AG20443 (cell line): ENCODE data around the gene PRR5L.
A peak's percentile ranks its signal among the peaks of the same experiment; 100 is the strongest.

Experiments
- DNase-seq: peaks from one replicate; pipeline ENCODE4 v3.0.0; 2012; ENCODE audit warnings: low spot score, mixed read lengths

Gene PRR5L

DNA sequence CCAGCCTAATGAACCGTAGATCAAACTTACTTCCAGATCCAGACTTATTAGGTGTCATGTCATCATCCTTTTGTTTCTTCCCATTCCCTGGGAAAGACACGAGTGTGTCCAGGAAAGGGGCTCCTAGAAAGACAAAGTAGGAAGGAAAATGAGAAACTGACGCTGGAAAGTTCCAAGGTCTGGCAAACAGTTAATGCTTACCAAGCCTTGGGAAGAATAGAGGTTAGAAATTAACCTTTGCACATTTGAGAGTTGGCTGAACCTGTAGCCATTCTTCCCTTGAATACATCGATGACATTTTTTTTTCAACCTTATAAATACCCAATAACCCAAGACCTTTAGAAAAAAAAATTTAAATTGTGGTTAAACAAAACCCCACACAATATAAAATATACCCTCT, 136.7 kb downstream of the PRR5L start:
- DNase-seq = no peak

DNA sequence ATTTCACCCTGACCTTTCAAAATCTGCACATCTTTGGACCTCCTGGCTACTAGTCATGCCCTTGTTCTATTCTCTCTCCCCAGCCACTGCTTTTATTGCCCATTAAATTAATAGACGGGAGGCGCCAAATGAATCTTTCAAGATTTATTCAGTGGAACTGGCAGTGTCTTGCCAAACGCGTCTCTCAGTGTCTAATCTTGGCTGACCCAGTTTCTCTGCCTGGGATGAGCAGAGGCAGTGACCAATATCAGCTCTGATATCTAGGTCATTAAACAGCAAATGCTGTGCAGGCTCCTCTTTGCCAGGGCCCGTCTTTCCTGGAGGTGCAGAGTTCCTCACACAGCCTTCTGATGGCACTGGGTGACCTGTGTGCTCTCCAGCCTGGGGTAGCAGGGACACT, 140.0 kb downstream of the PRR5L start:
- no peak for DNase-seq

DNA sequence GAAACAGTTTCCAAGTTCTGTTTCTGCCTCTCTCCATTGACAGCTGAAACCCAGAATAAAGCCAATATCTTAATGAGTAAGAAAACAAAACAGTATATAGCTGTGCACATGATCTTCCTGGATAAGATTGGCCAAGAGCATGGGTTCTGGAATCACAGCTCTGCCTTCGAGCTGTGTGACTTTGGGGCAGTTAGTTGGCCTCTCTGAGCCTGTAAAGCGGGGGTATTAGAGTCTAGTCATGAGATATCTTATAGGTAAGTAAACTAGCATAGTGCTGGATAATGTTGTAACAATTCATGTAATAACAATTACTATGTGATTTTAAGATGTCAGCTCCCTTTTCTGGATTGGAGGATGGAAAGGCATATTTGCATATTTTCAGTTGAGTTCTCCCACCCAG, 140.5 kb downstream of the PRR5L start:
- no peak for DNase-seq

DNA sequence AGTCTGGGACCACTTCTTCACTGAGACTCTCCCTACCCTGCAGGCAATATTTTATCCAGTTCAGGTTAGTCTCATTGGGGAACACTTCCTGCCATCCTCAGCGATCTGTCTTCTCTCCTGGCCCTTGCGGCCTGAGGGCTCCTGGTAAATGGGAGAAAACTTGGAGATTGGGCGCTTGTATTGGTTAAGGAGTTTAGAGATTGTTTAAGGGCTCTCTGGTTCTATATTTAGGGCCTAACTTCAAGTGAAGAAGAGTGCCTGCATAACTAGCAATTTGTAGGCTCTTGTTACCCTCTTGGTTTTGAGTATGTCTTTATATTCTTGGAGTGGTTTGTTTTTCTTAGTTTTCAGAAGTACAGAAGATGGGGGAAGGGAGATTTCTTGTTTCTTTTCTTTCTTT, 141.3 kb downstream of the PRR5L start:
- DNase-seq = no peak

DNA sequence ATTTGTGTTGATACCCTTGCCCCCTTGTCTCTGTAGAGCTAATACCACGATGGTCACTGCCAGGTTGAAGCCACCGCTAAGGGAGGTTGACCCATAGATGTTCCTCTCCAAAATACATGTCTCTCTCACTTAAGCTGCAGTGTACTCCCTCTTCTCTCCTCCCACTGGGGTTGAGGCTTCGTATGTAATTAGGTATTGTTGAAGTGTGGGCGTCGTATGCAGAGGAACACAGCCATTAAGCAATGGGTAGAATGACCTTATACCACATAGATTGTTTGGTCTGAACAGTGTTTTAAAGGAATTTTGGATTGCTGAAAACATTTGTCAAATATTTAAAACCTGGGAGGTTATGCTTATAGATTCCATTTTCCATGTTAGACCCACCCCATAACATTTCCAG, 142.0 kb downstream of the PRR5L start:
- no peak for DNase-seq

DNA sequence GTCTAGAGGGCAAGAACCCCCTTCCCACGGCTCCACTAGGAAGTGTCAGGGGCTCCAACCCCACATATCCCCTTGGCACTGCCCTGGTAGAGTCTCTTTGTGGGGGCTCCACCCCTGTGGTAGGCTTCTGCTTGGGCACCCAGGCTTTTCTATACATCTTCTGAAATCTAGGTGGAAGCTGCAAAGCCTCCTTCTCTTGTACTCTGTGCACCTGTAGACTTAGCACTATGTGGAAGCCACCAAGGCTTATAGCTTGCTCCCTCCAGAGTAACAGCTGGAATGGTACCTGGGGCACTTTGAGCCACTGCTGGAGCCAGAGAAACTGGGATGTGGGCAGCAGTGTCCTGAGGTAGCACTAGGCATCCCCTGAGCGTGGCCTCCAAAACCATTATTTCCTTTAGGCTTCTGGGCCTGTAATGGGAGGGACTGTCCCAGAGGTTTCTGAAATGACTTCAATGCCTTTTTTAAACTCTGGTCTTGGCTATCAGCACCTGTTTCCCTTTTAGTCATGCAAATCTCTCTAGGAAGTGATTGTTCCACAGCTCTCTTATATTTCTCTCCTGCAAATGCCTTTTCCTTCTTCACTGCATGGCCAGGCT, 145.6 kb downstream of the PRR5L start:
- DNase-seq = no peak

DNA sequence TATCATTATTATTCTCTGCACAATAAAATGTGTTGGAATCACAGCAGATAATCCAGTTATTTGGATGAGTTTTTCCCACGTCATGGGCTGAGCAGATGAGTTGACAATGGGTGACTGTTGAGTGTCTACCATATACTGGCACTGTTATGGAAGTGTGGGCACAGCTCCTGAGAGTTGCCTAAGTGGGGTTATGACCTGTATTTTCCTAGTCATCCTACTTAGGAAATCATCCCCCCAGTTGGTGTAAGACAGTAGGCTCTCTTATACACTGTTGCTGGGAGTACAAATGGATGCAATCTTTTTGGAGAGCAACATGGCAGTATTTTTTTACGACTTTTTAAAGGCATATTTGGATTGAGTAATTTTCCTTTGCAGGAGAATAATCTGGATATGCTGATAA, 147.6 kb downstream of the PRR5L start:
- no peak for DNase-seq

DNA sequence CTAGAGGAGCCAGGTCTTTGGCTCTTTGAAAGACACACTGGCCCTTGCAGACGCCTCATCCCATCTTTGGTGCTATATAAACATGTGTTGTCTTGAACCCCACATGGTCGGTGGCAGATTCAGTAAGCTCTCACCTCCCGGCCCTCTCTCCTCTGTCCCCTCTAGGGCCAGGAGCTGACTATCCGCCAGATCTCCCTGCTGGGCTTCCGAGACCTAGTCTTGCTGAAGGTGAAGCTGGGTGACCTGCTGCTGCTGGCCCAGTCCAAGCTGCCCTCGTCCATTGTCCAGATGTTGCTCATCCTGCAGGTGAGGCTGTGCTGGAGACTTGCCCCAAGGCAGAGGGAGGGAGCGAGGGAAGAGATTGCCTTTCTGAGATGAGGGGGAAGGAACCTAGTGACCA, 150.0 kb downstream of the PRR5L start:
- DNase-seq = no peak

DNA sequence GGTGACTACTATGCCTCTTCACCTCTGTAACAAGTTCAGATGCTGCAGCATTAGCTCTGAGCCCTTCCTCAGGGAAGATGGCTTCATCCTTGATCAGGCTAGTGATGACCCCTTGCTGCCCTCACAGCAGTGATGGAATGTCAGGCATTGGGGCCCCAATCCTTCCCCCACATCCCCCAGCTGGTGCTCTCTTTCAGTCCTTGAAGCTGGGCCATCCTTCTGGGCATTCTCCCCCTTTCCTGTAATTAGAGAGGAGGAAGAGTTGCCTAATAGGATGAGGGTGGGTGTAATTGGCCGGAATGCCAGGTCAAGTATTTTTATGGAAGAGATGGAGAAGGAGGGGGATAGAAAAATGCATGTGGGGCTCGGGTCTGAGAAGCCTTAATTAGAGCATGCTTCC, 151.4 kb downstream of the PRR5L start:
- no peak for DNase-seq

DNA sequence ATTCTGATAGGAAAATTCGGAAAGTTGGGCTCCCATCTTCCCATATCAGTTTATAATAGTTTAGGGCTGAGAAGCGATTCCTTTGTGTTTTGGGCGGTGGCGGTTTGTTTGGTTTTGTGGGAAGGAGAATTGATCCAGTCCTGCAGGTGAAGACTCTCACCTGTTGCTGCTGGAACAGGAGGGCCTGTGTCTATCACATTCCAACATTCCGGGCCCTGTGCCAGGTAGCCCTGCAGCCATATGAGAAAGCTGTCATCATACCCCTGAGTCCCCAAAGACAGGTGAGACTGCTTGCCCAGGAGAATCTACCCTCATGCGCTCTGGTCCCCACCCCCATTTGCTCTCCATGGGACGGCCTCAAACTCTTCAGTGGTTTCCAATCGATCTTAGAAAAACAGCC, 151.9 kb downstream of the PRR5L start:
- DNase-seq = no peak

DNA sequence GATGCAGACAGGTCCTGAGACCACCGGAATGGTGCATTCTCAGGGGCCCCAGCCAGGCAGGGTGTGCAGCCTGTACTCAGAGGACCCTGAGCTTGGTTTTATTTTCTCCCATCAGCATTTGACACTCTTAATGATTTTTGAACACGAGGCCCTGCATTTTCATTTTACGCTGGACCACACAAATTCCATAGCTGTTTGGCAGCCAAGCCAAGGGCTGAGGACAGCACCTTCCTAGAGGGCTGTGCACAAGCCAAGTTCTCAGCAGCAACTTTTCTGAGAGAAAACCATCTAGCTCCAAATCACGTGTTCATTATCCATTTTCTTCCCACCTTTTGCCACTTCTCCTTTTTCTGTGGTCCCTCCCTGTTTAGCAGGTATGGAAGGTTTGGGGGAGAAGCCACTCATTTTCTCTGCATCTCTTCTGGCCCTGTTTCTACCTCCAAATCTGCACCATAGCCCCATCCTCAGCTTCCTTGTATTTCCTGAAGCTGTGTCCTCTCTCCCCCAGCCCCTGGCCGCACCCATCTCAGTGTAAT, 153.5 kb downstream of the PRR5L start:
- DNase-seq = no peak

DNA sequence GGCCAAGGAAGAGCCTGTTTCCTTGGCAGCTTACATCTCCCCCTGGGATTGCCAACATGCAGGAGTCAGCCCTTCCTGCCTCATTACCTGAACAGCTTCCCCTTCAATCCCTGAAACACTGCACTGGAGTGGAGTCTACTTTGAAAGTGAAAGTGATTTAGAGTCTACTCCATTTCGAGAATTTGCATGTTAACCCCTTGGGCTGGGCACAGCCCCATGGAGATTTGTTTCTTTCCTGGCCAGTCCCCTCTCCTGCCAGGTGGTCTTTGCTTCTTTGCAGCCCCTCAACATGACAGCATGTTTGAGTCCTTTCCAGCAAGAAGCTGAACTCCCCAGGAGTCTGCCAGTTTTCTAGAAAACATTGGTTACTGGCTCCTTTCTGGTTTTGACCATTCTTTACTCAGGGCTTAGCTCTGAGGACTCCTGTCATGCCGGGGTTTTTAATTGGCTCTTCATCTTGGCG, 154.1 kb downstream of the PRR5L start:
- no peak for DNase-seq

DNA sequence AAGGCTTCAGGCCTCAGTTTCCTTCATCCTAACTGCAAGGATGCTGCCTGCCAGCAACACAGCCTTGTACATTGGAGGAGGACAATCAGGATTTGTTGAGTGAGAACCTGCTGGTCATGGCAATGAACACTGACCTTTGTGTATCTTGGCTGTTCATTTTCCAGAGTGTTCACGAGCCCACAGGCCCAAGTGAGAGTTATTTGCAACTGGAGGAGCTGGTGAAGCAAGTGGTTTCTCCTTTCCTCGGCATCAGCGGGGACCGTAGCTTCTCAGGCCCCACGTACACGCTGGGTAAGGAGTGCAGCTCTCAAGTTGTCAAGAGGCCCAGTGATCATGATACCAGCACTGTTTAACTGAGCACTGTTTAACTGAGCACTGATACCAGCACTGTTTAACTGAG, 155.0 kb downstream of the PRR5L start:
- DNase-seq = no peak

DNA sequence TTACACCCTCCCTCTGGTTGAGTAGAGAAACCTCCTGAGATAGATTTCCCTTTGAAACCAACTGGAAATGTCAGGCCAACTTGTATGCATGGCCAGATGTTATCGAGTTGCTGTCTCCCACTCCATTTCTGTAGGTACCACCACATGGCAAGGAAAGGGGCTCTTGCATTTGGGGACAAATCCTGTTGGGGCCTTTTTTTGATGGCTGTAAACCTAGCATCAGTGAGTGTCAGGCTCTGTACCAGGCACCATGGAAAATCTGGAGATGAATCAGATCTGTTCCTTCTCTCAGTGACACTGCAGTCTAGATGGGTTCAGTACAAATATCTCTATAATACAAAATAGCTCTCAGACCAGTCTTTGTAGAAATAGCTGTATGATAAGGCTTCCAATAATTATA, 155.6 kb downstream of the PRR5L start:
- DNase-seq = no peak

DNA sequence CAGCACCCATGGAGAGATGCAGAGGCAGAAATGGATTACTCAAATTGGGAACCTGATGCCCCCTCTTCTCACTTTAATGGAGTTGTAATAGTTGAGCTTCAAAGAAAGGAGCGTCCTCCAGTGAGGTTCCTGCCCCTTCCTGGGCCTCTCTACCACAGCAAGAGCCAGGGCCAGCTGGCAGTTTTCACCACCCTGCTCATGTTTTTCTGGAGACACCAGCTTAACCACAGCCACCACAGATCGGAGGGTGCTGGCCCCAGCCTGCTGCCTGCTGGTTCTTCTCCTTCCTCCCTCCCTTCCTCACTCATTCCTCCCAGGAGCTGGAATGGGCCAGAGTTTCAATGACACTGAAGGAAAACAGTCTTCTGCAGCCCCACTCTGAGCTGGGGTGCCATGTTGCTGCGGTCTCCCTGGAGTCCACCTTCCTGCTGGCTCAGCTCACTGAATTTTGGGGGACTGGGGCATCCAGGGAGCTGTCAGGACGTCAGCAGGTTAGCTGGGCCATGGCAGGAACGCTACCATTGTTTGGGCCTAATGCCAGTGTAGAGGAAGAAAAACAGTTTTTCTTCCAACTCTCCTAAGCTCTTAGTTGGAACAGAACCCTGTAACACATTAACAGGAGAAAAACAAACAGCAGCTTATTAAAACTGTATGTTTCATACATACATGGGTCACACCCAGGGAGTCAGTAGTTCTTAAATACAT, 156.3 kb downstream of the PRR5L start:
- DNase-seq = no peak

DNA sequence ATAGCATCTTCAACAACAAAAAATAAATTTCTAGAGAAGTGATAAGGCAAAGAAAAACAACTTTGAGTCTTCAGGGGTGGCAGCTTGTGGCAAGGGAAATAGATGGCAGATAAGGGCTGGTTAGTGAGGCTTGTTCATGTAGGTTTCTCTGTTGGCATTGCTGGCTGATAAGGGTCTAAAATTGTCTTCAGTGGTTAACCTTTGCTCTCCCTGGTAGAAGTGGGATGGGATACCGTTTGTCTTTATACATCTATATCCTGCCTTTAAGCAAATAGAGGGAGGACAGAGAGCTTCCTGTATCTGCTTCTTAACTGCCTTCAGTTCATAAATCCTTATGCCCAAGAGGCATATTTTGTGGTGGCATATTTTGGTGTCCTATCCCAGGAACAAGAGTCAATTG, 156.9 kb downstream of the PRR5L start:
- DNase-seq = no peak

DNA sequence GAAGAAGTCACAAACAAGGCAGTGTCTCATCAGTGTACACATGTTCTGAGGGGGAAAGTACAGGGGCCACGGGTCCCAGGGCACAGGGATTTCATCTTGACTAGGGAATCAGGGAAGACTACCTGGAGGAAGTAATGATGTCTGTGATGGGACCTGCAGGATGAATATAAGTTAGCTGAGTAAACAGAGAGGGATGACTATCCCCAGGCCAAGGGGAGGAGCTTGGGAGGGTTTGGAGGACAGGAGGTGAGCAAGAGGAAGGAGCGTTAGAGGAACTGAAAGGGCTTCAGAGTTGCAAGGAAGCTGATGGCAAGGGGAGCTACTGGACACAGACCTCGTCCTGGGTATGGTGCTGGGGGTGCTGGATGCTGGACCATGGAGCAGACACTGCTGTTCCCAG, 157.6 kb downstream of the PRR5L start:
- no peak for DNase-seq

DNA sequence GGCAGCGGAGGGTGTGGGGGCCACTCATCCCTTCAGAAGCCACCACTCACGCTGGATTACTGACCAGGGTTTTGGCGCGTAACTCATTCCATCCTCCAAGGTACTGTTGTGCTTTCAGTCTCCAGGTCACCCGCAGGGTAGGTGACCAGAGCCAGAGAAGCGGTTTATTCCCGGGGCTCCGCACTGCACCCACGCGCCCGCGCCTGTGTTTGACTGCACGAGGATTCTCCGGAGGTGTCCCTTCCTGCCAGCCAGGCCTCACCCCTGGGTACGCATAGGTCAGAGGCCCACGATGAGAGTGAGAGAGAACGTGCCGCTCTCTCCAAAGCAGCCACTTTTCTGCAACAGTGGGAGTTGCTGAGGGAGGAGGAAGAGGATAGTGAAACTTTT, 158.5 kb downstream of the PRR5L start:
- DNase-seq = no peak

DNA sequence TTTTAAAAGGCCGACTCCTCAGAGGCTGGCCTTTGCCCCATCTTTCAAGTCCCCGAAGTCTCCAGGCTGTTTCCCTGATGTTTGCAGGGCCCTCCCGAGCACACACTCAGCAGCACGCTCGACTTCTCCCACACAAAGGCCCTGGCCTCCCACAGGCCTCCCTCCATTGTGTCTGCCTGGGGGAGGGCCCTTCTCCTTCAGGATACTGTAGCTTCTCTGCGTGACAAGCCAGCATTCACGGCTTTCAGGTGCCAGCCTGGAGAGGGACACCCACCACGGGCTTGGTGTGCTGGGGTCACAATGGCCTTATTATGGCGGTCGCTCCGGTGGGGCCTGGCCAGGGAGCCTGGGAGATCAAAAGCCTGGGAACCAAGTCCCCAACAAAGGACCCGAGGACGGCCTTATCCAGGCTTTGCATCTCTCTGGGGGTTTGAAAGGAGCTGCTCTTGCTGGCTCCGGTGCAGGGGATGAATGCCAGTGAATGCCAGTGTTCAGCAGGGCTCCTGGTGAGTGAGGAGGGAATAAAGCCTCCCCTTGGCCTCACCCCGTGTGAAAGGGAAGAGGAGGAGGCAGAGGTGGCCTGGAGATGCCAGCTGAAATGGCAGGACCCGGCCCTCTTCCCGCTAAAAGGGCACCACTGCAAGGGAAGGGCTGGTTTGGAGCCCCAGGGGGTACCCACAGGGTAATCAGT, 159.0 kb downstream of the PRR5L start:
- no peak for DNase-seq

DNA sequence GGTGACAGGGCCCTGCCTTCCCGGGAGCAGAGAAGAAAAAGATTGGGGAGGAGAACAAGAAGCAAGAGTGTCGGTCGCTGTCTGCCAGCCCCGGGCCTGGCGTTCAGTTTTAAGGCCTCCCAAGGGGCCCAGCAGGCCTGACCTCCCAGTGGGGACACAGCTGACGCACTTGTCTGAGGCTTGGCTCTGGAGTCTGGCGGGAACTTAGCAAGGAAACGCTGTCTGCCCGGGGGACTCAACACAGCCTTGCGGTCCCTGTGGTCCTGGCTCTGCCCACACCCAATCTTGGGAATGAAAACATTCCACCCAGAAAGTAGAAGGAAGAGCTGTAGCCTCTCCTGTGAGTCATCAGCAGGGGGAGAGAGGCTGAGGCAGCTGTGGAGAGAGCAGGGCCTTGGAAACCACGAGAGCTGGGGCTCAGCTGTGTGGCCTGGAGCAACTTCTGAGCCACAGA, 159.6 kb downstream of the PRR5L start:
- DNase-seq = peak; percentile 96

DNA sequence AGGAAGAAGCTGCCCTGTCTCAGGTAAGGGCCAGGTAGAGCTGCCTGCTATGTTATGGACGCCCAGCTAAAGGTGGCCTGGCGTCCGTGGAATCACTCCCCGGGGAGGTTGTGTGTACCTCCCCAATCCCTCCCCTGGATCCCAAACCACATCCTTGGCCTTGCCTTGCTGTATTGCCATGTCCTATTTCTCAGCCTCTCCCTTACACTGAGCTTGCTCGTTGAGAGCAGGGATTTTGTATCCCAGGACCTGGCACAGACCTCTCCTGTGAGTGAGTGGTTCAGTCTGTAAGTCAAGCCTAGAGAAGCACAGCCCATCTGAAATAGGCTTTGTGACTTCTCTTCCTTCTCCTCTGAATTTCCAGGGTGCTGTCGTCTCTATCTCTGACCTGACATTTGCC, 160.1 kb downstream of the PRR5L start:
- no peak for DNase-seq

DNA sequence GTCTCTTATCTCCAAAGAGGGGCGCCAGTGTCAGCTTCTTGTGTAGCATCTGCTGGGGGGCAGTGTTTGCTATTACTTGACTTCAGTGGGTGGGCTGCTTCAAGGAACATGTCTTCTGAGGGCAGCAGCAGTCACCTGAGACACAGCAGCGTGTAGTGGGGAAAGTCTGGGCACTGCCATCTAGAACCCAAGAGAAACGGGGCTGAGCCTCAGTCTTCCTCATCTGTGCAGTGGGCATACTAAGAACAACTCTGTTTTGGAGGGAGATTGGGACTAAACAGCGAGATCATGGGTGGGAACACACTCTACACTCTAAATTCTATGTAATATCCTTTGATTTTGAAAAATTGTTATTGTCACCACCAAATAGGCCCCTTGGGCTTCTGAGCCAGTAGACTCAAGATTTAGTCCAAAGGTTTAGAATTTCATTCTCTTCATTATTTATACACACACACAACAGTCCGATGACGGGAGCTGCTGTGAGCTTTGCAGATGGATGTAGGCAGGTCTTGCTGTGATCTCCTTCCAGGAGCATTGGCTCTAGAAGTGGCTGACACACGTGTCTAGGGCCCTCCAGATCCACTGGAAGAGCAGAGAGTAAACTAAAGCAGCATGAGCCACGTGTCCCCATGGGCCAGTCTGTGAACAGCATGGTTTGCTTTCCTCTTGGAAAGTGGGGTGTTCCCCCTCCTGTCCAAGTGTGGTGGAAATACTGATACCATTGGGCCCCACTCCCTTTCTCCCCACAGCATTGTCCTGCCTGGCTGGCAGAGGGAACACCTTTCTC, 162.2 kb downstream of the PRR5L start:
- no peak for DNase-seq
